K562 (cell line): ENCODE measurements around the gene SRPRA. TPM values are rescaled to one million over a fixed set of nuclear protein-coding genes. Genes with fewer than 3 reads are reported as not detected.

Experiments
- E2F3 ChIP-seq: fragments of 250-450 bp; sonication (Bioruptor Pico); IDR thresholded peaks from 2 replicates; pipeline ENCODE4 v1.4.0; 2020; ENCODE audit warnings: mild to moderate bottlenecking
- EGR1 ChIP-seq: fragments of 450-650 bp; conservative IDR thresholded peaks from 2 replicates; pipeline ENCODE4 v1.6.1; 2017; ENCODE audit warnings: mild to moderate bottlenecking
- MIER1 ChIP-seq: fragments of 450-650 bp; IDR thresholded peaks from 2 replicates; pipeline ENCODE4 v1.6.1; 2016; ENCODE audit warnings: antibody characterized with exemption, mild to moderate bottlenecking, low read depth
- SIN3B ChIP-seq: fragments of 450-650 bp; IDR thresholded peaks from 2 replicates; pipeline ENCODE4 v1.6.1; 2017; ENCODE audit warnings: low read depth, mild to moderate bottlenecking, moderate library complexity
- polyA plus RNA-seq, 8 experiments: library from polyadenylated mRNA; depleted of rRNA in 4 of 8; stranded (reverse) in 5 of 8; unstranded in 3 of 8; fragments of >200 nt; fragmentation: Nextera tagmentation in 2 of 8; fragmentation: Illumina TruSeq in 1 of 8; extraction: Ambion mirVana in 2 of 8; extraction: Trizol in 1 of 8; gene quantifications; 2 replicates each; pipeline versions ENCODE4 v1.2.1 to v1.2.3, GENCODE V29; 2011 to 2014; ENCODE audit warnings: inconsistent platforms in 1 of 8, missing spikeins in 1 of 8
- total RNA-seq, 7 experiments: library from RNA; depleted of rRNA in 6 of 7; stranded (reverse); fragments of >200 nt in 6 of 7; fragmentation: Illumina TruSeq in 2 of 7; extraction: Trizol in 2 of 7; gene quantifications; 2 replicates each; pipeline versions ENCODE4 v1.2.1 to v1.2.3, GENCODE V29; 2011 to 2021; ENCODE audit warnings: low replicate concordance in 1 of 7
- TF ChIP-seq, protein P1 (sequence below), 2 experiments: fragments of 450-650 bp in 1 of 2; sonication (generic) in 1 of 2; formaldehyde crosslinking in 1 of 2; IDR thresholded peaks; 2 replicates each; pipeline versions ENCODE4 v1.7.1 to v1.9.0; 2016 to 2022; ENCODE audit warnings: inconsistent platforms in 1 of 2, mild to moderate bottlenecking in 1 of 2, missing genetic modification reagents in 1 of 2
- TF ChIP-seq, protein P2 (sequence below): fragments of 250-450 bp; sonication (Bioruptor Pico); IDR thresholded peaks from 2 replicates; pipeline ENCODE4 v1.5.0; 2020; ENCODE audit warnings: mild to moderate bottlenecking, borderline replicate concordance

Gene SRPRA
- total and polyA plus RNA-seq, 9 of the 15 experiments (the other 6 are each of a cell fraction or from before 2014, with no cell fraction given) = 33.5 to 124 (median 80.0) TPM

DNA sequence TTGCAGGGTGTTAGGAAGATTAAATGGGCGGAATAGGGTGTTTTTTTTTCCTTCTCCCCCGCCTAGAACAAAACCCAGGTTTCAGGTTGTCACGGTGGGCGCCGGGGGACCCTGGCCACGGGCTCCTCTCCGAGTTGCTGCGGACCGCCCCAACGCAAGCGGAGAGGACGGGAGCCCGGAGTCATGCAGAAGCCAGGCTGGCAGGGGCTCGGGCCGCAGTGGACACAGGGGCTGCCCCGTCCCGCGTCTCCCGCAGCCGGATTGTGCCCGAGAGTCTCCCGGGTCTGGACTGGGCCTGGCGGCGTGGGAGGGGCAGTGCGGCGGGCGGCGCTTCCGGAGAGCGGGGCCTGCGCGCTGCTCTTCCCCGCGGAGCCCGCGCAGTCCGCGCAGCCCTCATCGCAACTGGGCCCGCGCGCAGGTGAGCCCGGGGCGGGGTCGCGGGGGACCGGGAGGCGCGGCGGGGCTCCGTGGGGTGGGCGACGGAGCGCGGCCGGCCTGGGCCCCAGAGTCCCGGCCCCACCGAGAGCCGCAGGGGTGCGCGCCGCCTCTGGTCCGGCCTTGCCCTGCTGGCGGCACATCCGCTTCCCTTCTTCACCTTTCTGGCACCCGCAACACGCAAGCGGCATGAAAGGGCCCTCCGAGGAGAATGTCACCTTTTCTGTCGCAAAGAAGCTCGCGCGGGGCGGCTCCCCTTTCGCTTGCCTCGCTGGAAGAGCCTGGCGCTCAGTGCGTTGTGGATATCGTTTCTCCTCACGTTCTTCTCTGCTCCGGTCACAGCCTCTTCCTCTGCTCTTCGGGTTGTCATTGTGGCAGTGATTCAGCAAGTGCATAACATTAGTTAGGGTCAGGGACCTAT, 14.3 kb upstream of the SRPRA start, which contains the start of gene TIRAP (continued):
- TF ChIP-seq MIER1 (no peak), SIN3B (peak; percentile 49; the same call in 1 of the 2 replicates), EGR1 (0 out of 2 replicates have a peak, but pooled peaks have one; percentile 23), E2F3 (CRISPR knock-in tag) (no peak)
- TF ChIP-seq, protein P1, sequence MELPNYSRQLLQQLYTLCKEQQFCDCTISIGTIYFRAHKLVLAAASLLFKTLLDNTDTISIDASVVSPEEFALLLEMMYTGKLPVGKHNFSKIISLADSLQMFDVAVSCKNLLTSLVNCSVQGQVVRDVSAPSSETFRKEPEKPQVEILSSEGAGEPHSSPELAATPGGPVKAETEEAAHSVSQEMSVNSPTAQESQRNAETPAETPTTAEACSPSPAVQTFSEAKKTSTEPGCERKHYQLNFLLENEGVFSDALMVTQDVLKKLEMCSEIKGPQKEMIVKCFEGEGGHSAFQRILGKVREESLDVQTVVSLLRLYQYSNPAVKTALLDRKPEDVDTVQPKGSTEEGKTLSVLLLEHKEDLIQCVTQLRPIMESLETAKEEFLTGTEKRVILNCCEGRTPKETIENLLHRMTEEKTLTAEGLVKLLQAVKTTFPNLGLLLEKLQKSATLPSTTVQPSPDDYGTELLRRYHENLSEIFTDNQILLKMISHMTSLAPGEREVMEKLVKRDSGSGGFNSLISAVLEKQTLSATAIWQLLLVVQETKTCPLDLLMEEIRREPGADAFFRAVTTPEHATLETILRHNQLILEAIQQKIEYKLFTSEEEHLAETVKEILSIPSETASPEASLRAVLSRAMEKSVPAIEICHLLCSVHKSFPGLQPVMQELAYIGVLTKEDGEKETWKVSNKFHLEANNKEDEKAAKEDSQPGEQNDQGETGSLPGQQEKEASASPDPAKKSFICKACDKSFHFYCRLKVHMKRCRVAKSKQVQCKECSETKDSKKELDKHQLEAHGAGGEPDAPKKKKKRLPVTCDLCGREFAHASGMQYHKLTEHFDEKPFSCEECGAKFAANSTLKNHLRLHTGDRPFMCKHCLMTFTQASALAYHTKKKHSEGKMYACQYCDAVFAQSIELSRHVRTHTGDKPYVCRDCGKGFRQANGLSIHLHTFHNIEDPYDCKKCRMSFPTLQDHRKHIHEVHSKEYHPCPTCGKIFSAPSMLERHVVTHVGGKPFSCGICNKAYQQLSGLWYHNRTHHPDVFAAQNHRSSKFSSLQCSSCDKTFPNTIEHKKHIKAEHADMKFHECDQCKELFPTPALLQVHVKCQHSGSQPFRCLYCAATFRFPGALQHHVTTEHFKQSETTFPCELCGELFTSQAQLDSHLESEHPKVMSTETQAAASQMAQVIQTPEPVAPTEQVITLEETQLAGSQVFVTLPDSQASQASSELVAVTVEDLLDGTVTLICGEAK (IDR thresholded peaks at IDR 0.05) = 0 out of 2 replicates have a peak, but pooled peaks have one; percentile 27
- TF ChIP-seq, protein P1 (CRISPR knock-in tag; IDR thresholded peaks at IDR 0.05) = no peak
- TF ChIP-seq, protein P2, sequence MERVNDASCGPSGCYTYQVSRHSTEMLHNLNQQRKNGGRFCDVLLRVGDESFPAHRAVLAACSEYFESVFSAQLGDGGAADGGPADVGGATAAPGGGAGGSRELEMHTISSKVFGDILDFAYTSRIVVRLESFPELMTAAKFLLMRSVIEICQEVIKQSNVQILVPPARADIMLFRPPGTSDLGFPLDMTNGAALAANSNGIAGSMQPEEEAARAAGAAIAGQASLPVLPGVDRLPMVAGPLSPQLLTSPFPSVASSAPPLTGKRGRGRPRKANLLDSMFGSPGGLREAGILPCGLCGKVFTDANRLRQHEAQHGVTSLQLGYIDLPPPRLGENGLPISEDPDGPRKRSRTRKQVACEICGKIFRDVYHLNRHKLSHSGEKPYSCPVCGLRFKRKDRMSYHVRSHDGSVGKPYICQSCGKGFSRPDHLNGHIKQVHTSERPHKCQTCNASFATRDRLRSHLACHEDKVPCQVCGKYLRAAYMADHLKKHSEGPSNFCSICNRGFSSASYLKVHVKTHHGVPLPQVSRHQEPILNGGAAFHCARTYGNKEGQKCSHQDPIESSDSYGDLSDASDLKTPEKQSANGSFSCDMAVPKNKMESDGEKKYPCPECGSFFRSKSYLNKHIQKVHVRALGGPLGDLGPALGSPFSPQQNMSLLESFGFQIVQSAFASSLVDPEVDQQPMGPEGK = no peak
